ENCODE data around the gene FBN2.
A peak's percentile ranks its signal among the peaks of the same experiment; 100 is the strongest.
"Not testable (repeated sequence)": the region's sequence is repeated elsewhere in the genome, so short reads cannot be mapped to it uniquely, and the experiment has no call there.

The FBN2 gene

DNA sequence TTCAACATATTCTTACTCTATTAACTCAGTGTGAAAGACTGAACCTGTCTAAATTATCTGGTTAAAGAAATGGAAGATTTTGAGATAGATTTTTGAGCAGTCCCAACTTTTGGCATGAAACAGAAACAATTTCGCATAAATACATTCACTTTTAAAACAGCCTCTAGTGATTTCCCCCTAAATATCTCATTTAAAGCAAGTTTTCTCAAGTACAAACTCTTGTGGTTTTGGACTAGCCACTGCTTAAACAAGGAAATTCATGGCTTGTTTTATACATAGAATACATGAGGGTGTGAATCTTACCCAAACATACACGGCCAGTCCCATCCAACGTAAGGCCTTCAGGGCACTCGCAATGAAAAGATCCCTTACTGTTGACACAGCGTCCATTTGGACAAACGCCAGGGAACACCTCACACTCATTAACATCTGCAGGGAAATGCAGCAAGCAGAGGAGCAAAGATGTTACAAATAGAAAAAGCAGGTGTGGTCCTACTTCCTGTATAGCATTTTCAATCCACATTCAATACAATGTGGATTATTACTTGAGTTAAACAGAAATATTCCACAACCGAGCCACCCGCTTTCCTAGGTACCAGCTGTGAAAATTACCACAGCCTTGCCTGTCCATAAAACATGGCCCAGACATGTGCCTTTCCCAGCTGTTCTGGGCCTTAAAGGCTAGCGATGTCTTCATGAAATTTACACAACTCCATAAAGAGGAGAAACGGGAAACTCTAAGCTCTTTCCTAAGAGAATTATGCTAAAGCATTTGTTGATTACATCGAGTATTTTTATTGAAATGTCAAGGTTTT is 188.8 kb downstream of the FBN2 start:
- DNase-seq: peak; percentile 91

- DNase-seq: no peak
These were observed 192.0 kb downstream of the FBN2 start for GRCh38 chr5:128346038-128346437.

GRCh38 chr5:128345247-128345646 is 192.8 kb downstream of the FBN2 start:
- DNase-seq: no peak

- no peak for DNase-seq
These were observed 194.9 kb downstream of the FBN2 start for GRCh38 chr5:128343168-128343567.

GRCh38 chr5:128341056-128341455 is 197.0 kb downstream of the FBN2 start:
- DNase-seq: no peak

DNA sequence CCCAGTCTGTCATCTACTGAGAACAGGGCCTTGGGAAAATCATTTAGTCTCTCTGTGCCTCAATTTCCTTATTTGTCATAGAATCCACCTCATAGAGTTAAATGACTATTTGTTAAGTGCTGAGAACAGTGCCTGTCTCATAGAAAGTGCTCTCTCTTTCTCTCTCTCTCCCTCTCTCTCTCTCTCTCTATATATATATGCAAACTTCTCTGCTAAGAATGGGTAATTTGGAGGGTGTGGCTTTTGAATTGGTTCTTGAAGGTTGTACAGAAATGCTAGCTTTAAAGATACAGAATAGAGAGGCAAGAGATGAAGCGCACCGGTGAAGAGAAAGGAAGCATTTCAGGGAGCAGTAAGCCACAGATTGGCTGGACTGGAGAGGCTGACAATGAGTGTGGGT is 197.4 kb downstream of the FBN2 start:
- DNase-seq: no peak

GRCh38 chr5:128339585-128339984 is 198.5 kb downstream of the FBN2 start:
- no peak for DNase-seq

DNA sequence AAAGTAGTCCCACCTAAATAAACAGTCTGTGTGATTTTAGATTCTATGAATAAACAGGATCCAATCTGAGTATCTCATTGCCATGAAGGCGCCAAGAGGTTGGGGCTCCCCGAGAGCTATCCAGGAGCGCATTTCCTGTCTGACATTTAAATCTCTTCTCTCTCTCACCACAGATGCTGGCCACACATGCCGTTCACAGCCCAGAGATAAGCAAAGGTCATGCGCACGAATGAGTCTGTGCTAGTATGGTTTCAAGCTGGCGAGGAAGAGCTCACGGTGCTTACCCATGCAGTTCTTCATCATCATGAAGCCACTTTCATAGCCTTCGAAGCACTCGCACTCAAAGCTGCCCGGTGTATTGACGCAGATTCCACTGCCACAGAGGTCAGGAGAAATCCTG is 199.4 kb downstream of the FBN2 start:
- no peak for DNase-seq

DNA sequence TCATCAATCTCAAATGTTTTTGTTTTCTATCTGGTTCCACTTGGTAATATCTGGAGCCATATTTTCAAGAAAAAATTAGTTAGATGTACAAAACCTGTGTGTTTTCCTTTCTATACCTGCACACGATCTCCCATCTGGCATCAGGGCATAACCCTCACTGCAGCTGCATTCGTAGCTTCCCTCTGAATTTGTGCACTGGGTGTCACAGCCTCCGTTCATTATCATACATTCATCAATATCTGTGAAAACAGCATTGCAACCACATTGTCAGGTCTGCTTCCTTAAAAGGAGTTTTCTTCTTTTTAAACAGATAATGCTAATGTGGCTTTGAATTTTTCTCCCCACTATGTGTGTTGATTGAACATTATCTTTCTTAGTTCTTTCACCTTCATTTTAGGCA is 202.7 kb downstream of the FBN2 start:
- DNase-seq: no peak

DNA sequence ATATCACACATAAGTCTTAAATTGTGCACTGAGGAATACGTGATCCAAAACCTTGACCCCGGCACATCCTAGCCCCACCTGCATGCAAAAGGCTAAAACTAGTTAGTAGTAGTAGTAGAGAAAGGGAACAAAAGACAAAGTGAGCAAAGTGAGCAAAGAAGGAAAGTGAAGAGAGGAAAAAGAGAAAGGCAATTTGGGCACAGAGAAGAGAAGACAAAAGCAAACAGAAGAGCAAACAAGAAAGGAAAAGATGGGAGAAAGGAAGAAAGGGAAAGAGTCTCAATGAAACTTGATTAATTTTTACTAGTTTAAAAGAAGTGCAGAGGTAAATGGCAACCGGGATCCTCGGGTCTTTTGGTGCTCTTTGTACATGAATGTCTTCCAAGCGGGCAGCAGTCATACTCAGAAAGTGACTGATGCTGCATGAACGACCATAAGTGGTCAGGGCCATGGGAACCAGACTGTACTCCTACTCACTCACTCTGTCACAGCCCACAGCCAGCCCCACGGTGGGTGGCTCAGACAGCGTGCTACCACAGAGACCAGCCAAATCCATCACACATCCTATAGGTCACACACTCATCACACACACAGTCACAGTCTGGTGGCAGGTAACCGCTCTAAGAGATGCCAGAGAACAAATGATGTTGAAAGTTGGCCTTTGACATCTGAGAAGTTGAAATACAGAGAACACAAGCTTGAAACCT is 203.9 kb downstream of the FBN2 start:
- no peak for DNase-seq

- no peak for DNase-seq
These were observed 206.8 kb downstream of the FBN2 start for GRCh38 chr5:128331261-128331660.

GRCh38 chr5:128329386-128329939 is 208.6 kb downstream of the FBN2 start:
- no peak for DNase-seq

DNA sequence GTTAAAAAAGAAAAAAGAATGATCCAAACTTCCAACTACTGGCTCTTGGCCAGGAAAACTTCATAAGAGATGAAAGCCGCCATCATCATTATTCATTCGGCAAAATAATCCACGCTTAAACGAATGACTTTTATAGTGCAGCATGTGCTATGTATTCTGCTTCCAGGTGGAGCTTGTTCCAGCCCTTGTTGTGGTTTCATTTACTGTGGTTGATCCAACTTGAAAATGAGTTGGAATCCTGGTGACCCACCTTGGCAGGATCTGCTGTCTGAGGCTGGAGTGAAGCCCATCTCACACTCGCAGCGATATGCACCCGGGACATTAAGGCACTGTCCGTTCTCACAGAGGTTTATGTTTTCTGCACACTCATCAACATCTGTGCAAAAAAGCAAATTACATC is 209.6 kb downstream of the FBN2 start:
- DNase-seq: no peak

GRCh38 chr5:128328007-128328406 is 210.0 kb downstream of the FBN2 start:
- DNase-seq: no peak

- DNase-seq: not testable (repeated sequence)
These were observed 216.6 kb downstream of the FBN2 start for GRCh38 chr5:128321418-128321817.

DNA sequence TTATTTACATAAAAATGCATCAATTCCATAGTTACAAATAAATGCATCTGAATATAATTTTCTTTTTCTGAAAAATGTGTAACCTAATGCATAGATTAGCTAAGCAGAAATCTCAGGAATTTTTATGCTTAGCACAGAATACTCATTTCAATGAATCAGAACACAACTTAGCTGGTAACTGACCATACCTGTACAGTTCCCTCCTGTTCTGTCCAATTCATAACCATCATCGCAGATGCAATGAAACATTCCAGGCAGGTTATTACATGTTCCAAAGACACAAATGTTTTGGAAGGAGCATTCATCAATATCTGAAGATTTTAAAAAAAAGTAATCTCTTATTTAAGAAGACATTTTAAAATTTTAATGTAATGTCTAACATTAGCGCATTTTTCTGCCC is 219.4 kb downstream of the FBN2 start:
- DNase-seq: no peak

DNA sequence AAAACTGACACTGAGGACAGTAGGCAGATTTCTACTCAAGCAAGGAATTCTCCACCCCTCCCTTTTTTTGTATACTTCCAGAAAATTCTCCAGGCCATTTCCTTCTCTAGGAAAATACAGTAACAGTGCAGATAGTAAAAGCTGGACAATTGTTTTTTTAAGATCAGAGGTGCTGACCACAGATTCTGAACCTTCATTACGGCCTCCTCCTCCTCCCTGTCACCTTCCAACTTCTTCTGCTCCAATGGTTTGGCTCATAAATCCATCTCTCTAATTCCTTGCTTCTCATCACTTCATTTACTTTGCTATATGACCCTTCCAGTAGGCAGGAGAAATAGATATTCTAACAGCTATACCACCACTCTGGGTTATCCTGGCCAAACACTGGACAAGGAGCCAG is 220.6 kb downstream of the FBN2 start:
- no peak for DNase-seq

DNA sequence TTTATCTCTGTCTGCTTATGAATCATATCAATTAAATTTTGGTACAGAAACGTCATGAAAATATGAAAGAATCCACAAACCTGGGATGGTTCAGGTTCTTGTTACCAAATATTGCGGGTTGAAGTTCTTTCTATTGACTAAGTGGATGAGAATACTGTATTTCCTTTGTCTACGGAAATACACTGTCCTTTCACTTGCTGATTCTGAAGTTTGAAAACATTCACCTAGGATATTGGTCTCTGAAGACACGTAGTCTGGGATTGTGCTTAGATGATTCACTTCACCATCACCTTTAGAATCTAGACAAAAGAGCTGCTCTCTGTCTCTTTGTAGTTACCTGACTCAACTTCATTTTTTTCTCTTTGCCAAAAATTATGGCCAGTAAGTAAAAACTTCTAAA is 222.4 kb downstream of the FBN2 start:
- no peak for DNase-seq

DNA sequence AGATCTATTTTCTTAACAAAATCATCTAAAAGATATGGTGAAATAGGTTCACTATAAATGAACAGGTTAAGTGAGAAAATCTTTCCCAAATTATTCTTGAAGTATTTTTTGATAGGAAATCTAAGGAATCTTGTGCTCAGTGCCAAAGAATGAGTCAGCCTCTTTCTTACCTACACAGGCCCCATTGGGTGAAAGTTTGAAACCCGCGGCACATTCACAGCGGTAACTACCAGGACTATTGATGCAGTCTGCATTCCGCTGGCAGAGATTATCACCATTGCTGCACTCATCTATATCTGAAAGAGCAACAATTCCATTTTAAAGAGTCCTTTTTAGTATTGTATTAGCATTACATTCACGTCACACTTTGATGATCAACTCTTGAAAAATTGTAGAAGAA is 232.7 kb downstream of the FBN2 start:
- DNase-seq: no peak

GRCh38 chr5:128304791-128305190 is 233.3 kb downstream of the FBN2 start:
- DNase-seq: no peak

DNA sequence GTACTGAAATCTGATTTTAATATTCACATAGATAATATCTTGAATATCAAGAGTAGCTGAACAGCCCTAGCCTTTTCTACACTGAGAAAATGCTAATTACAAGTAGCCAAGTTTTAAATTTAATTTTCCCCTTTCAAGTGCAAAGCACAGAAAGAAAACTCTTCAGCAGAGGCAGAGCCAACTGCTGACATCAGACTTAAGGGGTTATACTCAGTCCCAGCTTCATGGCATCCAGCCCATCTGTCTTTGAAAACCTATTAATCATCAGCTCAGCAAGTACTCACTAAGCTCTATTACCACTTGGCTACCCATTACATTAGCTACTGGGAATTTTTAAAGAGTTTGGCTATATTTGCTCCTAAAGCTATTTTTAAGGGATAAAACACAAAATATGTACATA is 234.0 kb downstream of the FBN2 start:
- DNase-seq: peak; percentile 23

- DNase-seq: no peak
These were observed 234.5 kb downstream of the FBN2 start for GRCh38 chr5:128303593-128303992.

- no peak for DNase-seq
These were observed 237.9 kb downstream of the FBN2 start for GRCh38 chr5:128300181-128300580.

DNA sequence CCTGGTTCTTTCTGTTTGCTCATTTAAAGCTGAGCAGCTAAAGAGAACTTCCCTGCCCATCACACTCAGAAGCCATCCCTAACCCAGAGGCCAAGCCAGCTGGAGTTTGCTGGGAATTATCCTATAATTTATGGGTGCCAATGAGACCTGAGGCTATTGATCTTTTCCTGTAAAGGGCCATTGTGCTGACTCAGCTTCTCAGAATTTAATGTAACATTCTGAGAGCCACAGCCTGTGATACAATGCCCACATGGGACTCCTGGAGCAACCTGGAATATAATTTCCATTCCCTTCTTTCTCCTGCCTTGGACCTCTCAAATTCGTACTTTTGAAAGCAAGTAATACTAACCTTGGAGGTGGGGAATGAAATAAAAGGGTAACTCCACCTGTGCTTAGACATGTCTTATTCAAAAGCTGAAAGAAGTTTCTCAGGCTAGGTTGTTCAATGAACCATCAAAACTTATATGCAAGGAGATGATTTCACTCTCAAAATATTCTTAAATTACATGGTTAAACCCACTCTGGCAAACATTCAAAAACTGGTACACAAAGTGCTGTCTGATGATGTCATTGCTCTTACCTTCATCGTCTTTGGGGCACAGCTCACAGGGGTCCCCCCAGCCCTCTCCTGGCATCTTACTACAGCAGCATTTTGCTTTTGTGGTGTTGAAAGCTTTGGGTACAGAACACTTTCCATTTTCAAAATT is 247.7 kb downstream of the FBN2 start:
- DNase-seq: no peak
